Hepatocyte (in vitro differentiated cells): ENCODE measurements around the gene BCL3. TPM values are rescaled to one million over a fixed set of nuclear protein-coding genes. Genes with fewer than 3 reads are reported as not detected.
A peak's percentile ranks its signal among the peaks of the same experiment; 100 is the strongest.

Source experiments
- DNase-seq: peaks from one replicate; pipeline ENCODE4 v3.0.0-alpha.2; 2016; ENCODE audit warnings: low spot score
- H2AFZ ChIP-seq: fragments of 200-600 bp; sonication (generic); 2 replicates; pipeline ENCODE4 v1.6.0; 2016; ENCODE audit warnings: antibody characterized with exemption, mild to moderate bottlenecking
- H3K27ac ChIP-seq: fragments of 200-600 bp; sonication (generic); 2 replicates; pipeline ENCODE4 v1.5.1; 2016; ENCODE audit warnings: mild to moderate bottlenecking
- H3K27me3 ChIP-seq: fragments of 200-600 bp; sonication (generic); 2 replicates; pipeline ENCODE4 v1.6.1; 2016
- H3K36me3 ChIP-seq: fragments of 200-600 bp; sonication (generic); replicated peaks from 2 replicates; pipeline ENCODE4 v1.5.1; 2016; ENCODE audit warnings: low read depth; ENCODE audit not compliant: insufficient read depth
- H3K4me1 ChIP-seq: fragments of 200-600 bp; sonication (generic); 2 replicates; pipeline ENCODE4 v1.5.1; 2016; ENCODE audit warnings: mild to moderate bottlenecking, moderate library complexity; ENCODE audit not compliant: insufficient read depth
- H3K4me2 ChIP-seq: fragments of 200-600 bp; sonication (generic); 2 replicates; pipeline ENCODE4 v1.6.0; 2016
- H3K4me3 ChIP-seq: fragments of 200-600 bp; sonication (generic); 2 replicates; pipeline ENCODE4 v1.5.1; 2016; ENCODE audit warnings: mild to moderate bottlenecking
- H3K79me2 ChIP-seq: fragments of 200-600 bp; sonication (generic); 2 replicates; pipeline ENCODE4 v1.6.0; 2017; ENCODE audit warnings: mild to moderate bottlenecking
- H3K9me2 ChIP-seq: fragments of 200-600 bp; sonication (generic); replicated peaks from 2 replicates; pipeline ENCODE4 v1.6.0; 2017; ENCODE audit warnings: mild to moderate bottlenecking; ENCODE audit not compliant: insufficient read depth
- H3K9me3 ChIP-seq: fragments of 200-600 bp; sonication (generic); 2 replicates; pipeline ENCODE4 v1.5.1; 2016; ENCODE audit warnings: low read depth, mild to moderate bottlenecking
- H4K20me1 ChIP-seq: fragments of 200-600 bp; sonication (generic); 2 replicates; pipeline ENCODE4 v1.6.0; 2016; ENCODE audit warnings: mild to moderate bottlenecking; ENCODE audit not compliant: insufficient read depth, poor library complexity, severe bottlenecking
- EZH2 ChIP-seq: fragments of 200-600 bp; sonication (generic); IDR thresholded peaks from 2 replicates; pipeline ENCODE4 v1.6.1; 2016; ENCODE audit warnings: antibody characterized with exemption, mild to moderate bottlenecking, borderline replicate concordance
- EZH2phosphoT487 ChIP-seq: fragments of 200-600 bp; sonication (generic); IDR thresholded peaks from one replicate; pipeline ENCODE4 v1.6.1; 2018; ENCODE audit warnings: antibody characterized with exemption, mild to moderate bottlenecking, low read depth, moderate library complexity; ENCODE audit not compliant: unreplicated experiment, severe bottlenecking
- WGBS: methylation state at CpG from one replicate; pipeline ENCODE4 v1.1.6; 2016; ENCODE audit warnings: low lambda C conversion rate; ENCODE audit errors: missing lambda C conversion rate; 5-methylcytosine and 5-hydroxymethylcytosine counted together
- polyA plus RNA-seq: library from polyadenylated mRNA; unstranded; fragments of >200 nt; fragmentation: Nextera tagmentation; extraction: Ambion mirVana; gene quantifications from 2 replicates; pipeline ENCODE4 v1.2.1, GENCODE V29; 2016
- total RNA-seq: library from RNA; depleted of rRNA; stranded (reverse); fragments of >200 nt; gene quantifications from 2 replicates; pipeline ENCODE4 v1.2.3, GENCODE V29; 2014
- TF ChIP-seq, protein P1 (sequence below): fragments of 200-600 bp; sonication (generic); IDR thresholded peaks from 2 replicates; pipeline ENCODE4 v1.5.1; 2016; ENCODE audit warnings: antibody characterized with exemption, mild to moderate bottlenecking; ENCODE audit not compliant: poor library complexity

BCL3 gene
- total and polyA plus RNA-seq, 2 experiments from 2014 or later: 6.3 to 45.7 TPM

DNA sequence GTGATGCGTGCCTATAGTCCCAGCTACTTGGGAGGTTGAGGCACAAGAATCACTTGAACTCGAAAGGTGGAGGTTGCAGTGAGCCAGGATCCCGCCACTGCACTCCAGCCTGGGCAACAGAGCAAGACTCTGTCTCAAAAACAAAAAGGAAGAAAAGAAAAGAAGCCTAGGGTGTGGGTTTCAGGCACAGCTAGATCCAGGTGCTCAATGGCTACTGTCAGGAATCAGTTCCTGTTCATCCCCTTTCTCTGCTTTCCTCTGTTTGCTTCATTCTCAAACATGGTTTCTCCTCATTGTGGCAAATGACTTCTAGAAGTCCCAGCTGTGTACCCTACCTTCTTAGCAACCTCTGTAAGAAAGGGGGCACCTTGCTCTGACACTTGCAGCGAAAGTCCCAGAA lies 35.0 kb downstream of the BCL3 start:
- no peaks in the 10 kb centered on the region for H3K27me3 ChIP-seq
- no peak overlapping the region for H3K4me3 ChIP-seq
- DNase-seq: no peak
- peaks cover 14% of the 10 kb centered on the region for H3K79me2 ChIP-seq
- H3K9me3 ChIP-seq: no peaks in the 10 kb centered on the region
- no peaks in the 10 kb centered on the region for H4K20me1 ChIP-seq
- H3K9me2 ChIP-seq: no peaks in the 10 kb centered on the region
- 97% methylated on average over 4 of the region's 4 CpGs for WGBS
- no peak overlapping the region for H3K27ac ChIP-seq
- no peak overlapping the region for H2AFZ ChIP-seq
- TF ChIP-seq EZH2: no peak
- TF ChIP-seq, protein P1, sequence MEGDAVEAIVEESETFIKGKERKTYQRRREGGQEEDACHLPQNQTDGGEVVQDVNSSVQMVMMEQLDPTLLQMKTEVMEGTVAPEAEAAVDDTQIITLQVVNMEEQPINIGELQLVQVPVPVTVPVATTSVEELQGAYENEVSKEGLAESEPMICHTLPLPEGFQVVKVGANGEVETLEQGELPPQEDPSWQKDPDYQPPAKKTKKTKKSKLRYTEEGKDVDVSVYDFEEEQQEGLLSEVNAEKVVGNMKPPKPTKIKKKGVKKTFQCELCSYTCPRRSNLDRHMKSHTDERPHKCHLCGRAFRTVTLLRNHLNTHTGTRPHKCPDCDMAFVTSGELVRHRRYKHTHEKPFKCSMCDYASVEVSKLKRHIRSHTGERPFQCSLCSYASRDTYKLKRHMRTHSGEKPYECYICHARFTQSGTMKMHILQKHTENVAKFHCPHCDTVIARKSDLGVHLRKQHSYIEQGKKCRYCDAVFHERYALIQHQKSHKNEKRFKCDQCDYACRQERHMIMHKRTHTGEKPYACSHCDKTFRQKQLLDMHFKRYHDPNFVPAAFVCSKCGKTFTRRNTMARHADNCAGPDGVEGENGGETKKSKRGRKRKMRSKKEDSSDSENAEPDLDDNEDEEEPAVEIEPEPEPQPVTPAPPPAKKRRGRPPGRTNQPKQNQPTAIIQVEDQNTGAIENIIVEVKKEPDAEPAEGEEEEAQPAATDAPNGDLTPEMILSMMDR: no peak
- no peak for TF ChIP-seq EZH2phosphoT487
- H3K4me1 ChIP-seq: no peaks in the 10 kb centered on the region
- no peak overlapping the region for H3K4me2 ChIP-seq
- no peaks in the 10 kb centered on the region for H3K36me3 ChIP-seq

GRCh38 chr19:44785271-44785670 lies 36.8 kb downstream of the BCL3 start:
- Histone ChIP-seq H3K27ac (no peak overlapping the region), H3K79me2 (no peaks in the 10 kb centered on the region), H3K9me2 (no peaks in the 10 kb centered on the region), H3K27me3 (no peaks in the 10 kb centered on the region), H3K4me1 (no peaks in the 10 kb centered on the region), H3K9me3 (no peaks in the 10 kb centered on the region), H4K20me1 (no peaks in the 10 kb centered on the region), H3K4me3 (no peak overlapping the region), H3K4me2 (no peak overlapping the region), H2AFZ (no peak overlapping the region), H3K36me3 (no peaks in the 10 kb centered on the region)
- 75% methylated on average over 3 of the region's 3 CpGs for WGBS
- DNase-seq: no peak
- TF ChIP-seq EZH2phosphoT487 (no peak), EZH2 (no peak)
- TF ChIP-seq, protein P1: no peak

DNA sequence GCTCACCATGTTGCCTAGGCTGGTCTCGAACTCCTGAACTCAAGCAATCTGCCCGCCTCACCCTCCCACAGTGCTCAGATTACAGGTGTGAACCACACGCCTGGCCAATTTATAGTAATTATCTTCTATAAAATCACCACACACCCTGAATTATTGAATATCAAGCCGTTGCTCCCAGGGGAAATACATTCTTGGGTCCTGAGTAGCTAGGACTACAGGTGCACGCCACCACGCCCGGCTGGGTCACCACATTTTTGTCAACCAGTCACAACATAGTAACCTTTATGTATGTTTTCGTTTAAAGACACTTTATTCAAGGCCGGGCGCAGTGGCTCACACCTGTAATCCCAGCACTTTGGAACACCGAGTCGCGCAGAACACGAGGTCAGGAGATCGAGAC lies 37.5 kb downstream of the BCL3 start:
- WGBS: 95% methylated on average over 15 of the region's 15 CpGs
- Histone ChIP-seq H3K27ac (no peak overlapping the region), H3K27me3 (no peaks in the 10 kb centered on the region), H3K9me3 (no peaks in the 10 kb centered on the region), H3K4me2 (no peak overlapping the region), H3K4me1 (no peaks in the 10 kb centered on the region), H3K4me3 (no peak overlapping the region), H4K20me1 (no peaks in the 10 kb centered on the region), H3K36me3 (no peaks in the 10 kb centered on the region), H2AFZ (no peak overlapping the region), H3K9me2 (no peaks in the 10 kb centered on the region), H3K79me2 (no peaks in the 10 kb centered on the region)
- TF ChIP-seq EZH2phosphoT487: no peak
- no peak for TF ChIP-seq EZH2
- TF ChIP-seq, protein P1: no peak
- no peak for DNase-seq

GRCh38 chr19:44788971-44789370 lies 40.5 kb downstream of the BCL3 start:
- peak; percentile 1 for DNase-seq
- no peak overlapping the region for H3K27ac ChIP-seq
- no peaks in the 10 kb centered on the region for H3K9me2 ChIP-seq
- no peak overlapping the region for H3K4me3 ChIP-seq
- H2AFZ ChIP-seq: no peak overlapping the region
- no peak overlapping the region for H3K4me2 ChIP-seq
- no peaks in the 10 kb centered on the region for H4K20me1 ChIP-seq
- no peaks in the 10 kb centered on the region for H3K27me3 ChIP-seq
- no peaks in the 10 kb centered on the region for H3K4me1 ChIP-seq
- WGBS: 93% methylated on average over 6 of the region's 6 CpGs
- H3K9me3 ChIP-seq: no peaks in the 10 kb centered on the region
- H3K79me2 ChIP-seq: no peaks in the 10 kb centered on the region
- no peak for TF ChIP-seq EZH2
- TF ChIP-seq EZH2phosphoT487: no peak
- TF ChIP-seq, protein P1: no peak
- H3K36me3 ChIP-seq: no peaks in the 10 kb centered on the region
